GM15510 (cell line): Measurements from ENCODE around the gene ZMYND8.

Source experiments
- POLR2A ChIP-seq: IDR thresholded peaks from 3 replicates; pipeline ENCODE4 v1.6.1; 2011; ENCODE audit warnings: borderline replicate concordance; ENCODE audit not compliant: insufficient read length; ENCODE audit errors: extremely low read depth

The ZMYND8 gene

DNA sequence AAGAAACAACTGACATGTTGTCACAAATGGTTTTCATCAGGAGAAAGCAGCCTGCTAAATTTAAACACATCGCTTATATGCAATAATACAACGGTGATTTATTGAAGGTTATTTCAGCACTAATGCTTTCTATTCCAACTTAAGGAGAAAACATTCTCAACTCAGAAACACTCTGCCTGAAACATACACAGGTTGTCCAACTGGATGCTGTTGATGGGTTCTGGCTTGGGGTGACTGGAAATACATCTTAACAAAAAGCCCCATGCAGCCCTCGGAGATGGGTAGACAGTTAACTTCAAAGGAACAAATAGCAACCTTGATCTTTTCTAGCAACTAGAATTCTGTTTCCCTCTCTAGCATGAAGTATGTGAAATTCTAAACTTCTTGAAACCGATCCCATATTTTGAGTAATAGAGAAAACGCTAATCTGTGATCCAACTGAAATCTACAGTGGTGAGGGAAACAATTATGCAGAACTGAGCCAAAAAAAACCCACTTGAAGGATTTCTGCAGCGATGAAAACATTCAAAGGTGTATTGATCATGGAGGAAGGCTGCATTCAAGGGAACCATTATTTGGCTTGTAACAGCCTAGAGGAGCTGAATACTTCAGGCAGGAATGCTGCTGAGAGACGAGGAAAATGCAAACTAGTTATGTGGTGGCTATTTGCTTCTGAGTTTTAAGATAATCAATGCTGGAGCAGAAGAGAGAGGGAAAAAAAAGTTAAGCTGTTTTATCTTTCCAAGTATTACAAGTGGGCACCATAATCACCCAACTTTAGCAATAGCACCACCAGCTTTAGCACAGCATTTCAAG, 6.9 kb downstream of the ZMYND8 start:
- TF ChIP-seq POLR2A = no peak

DNA sequence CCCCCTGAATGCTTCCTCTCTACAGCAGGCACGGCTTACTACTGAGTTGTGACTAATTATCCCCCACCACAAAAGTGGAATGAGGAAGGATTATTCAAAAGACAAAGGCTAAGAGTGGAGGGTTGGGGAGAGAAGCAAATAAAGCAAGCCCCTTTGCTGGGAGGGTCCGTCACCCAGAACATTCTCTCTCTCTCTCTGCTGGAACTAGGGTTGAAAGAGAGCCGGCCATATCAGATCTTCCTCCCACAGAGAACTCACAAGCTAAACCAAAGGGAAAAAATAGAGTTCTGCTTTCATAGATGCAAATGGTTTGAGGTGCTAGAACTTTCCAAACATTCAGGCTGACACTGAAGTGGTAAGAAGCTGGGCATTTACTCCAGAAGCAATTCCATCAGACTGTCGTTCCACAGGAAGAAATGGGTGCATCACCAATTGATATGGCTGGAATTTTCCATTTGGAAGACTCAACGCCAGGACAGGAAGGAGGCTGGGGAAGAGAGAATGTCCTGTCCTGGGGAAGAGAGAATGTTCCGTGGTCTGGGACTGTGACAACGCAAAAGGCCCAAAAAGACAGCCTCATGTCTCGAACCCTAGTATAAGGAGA, 7.9 kb downstream of the ZMYND8 start:
- TF ChIP-seq POLR2A = no peak

DNA sequence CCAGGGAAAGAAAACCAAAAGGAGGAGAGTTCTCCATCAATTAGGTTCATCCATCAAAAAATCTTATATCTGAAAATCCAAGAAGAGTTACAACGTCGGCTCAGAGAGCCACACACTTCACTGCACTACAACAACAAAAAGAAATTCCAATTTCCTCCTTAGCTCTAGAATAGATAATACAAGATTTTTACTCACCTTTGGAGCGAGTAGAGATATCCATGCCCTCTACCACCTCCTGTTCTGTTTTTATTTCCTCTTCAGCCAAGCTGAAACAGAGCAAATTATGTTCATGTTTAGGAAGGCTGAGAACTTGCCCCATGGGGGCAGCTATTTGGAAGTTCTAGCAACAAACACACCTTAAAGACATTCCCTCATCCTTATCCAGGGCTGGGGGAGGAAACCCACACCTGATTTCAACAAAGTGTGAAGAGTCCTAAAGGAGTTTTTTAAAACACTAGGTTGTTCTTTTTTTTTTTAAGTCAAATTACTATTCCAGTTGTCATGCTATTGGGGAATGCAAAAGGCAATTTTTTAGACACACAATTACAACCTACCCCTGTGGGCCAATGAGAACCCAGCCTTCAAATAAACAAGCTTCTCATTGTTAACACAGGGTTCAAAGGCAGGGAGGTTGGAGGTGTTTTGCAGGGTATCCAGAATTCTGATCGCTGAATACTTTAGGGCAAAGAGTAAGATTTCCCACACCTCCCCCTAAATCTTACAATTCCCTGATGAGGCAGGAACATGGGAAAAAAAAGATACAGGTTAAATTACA, 8.7 kb downstream of the ZMYND8 start:
- TF ChIP-seq POLR2A = no peak

DNA sequence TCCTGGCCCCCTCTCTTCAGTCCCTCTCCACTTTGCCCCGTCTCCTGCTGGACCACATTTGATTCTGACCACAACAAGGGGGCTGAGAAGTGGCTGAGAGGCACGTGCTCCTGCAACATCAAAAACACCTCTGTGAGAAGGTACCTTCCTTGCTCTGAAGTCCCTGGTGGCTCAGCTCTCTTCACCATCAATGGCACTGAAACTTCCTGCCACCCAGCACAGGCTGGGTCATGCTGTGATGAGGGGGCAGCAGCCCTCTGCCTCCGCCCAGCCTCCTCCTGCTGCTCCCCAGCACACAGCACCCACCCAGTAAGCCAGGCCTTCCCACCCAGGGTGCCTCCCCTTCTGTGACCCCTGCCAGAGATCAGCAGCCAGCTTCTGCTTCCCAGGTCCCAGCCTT, 10.3 kb downstream of the ZMYND8 start:
- TF ChIP-seq POLR2A = no peak

DNA sequence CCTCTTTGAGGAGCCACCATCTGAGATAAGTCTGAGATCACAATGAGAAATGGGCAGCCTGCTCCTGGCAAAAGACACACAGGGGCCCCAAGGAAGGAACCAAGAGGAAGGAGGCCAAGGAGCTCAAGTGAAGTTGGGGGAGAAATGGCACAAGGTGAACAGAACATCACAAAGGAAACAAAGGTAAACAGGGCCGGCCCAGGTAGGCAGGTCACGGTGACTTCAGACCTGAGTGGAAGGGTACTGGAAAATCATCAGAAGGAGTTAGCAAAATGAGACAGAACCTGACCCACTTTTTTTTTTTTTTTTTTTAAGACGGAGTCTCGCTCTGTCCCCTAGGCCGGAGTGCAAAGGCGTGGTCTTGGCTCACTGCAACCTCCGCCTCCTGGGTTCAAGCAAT, 11.3 kb downstream of the ZMYND8 start:
- no peak for TF ChIP-seq POLR2A

DNA sequence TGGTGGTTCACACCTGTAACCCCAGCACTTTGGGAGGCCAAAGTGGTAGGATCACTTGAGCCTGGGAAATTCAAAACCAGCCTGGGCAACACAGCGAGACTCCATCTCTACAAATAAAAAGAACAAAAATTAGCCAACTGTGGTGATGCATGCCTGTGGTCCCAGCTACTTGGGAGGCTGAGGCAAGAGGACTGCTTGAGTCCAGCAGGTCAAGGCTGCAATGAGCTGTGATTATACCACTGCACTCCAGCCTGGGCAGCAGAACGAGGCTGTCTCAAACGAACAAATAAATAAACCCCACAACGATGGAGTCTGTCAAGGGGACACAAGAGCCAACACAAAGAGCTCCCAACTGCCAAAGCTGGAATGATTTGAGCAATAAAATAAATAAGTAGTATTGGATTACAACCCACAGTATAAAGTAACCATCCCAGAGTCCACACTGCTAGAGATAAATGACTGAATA, 13.5 kb downstream of the ZMYND8 start:
- TF ChIP-seq POLR2A = no peak

DNA sequence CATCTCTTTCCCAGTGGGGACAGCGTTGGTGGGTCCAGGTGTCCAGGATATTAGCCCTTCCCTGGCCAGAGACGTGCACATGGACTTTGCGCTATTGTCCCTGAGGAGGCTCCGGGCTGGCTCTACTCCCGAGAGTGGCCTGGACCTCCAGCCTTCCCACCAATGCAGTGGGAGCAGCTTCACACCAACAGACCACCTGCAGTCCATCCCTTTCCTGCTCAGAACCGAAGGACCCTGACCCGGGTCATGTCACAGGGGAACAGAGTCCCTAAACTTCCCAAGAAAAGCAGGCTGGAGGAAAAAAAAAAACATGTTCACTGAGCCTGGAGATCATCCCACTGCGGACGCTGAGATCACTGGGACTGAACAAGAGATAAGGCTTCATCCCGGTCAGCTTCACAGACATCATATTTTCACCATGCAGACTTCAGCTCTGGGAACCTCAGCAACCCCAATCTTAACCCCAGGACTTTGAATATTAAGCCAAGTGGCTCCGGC, 18.3 kb downstream of the ZMYND8 start:
- TF ChIP-seq POLR2A = no peak

DNA sequence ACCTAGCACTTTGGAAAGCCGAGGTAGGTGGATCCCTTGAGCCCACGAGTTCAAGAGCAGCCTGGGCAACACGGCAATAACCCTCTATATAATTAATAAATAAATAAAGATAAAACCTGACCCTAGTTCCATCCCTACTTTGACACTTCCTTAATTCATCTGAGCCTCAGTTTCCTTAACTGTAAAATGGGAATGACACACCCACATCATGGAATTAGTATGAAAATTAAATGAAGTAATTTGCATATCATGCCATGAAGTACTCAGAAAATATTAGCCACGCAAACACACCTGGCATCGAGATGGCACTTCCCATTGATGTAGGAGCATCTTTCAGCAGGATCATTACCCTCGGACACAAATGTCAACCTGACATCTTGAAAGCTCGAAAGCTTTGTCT, 19.1 kb downstream of the ZMYND8 start:
- TF ChIP-seq POLR2A = no peak

DNA sequence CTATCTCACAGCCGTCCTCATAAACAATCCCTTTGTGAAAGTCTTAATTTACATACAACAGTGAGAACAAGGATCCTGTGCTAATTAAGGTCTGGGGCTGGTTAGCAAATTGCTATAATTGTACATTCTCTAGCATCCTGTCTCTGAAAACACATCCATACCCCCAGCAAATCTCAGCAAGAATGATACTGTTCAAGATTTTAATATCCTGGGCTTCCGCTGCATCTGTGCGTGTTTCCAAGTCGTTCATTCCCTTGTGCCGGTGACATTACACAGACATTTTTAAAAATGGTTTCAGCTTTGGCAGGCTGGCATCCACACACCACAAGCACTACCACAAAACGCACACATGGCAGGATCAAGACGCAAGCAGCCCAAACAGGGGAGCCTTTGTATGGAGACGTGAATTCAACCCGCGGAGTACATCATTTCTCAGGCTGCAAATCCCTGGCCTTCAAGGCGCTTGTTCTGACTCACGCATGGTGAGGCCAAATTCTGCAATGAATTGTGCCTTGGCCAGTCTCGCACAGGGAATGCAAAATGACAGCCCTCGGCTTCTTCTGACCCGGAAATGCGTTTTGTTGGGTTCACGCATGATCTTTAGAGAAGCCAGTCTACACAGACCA, 20.3 kb downstream of the ZMYND8 start:
- no peak for TF ChIP-seq POLR2A

DNA sequence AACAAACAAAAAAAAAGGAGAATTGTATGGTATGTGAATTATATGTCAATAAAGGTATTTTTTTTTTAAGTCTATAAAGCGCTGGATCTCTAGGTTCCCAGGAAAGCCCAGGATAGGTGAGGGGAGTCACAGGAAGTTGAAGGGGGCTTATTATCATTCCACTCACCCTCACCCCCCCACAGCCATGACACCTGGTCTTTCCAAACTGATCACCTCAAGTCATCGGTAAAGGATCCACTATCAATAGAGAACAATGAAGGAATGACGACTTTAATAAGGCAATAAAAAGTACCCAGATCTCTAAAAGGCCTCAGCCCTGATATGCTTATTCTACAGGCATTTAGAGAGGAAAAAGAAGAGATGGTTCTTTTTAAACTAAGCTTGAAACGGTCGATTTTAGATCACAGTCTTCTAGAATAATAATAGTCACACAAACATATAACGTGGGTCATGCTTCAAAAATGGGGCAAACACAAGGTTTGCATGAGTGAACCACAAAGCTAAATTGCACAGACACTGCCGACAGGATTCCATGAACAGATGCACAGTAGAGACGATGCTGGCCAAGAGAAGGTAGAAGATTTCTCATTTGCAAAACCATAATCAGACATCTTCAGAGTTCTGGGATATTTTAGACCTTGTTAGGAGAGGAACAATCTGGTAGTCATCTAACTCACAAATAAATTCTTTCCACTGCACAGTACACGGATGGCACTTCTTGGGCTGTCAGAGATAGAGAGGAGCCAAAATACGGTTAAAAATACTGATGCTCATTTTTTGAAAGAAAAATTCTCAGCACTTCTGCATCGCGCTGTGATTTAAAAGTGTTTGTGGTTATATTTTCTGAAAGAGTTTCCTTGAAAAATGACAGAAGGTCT, 21.0 kb downstream of the ZMYND8 start:
- no peak for TF ChIP-seq POLR2A

DNA sequence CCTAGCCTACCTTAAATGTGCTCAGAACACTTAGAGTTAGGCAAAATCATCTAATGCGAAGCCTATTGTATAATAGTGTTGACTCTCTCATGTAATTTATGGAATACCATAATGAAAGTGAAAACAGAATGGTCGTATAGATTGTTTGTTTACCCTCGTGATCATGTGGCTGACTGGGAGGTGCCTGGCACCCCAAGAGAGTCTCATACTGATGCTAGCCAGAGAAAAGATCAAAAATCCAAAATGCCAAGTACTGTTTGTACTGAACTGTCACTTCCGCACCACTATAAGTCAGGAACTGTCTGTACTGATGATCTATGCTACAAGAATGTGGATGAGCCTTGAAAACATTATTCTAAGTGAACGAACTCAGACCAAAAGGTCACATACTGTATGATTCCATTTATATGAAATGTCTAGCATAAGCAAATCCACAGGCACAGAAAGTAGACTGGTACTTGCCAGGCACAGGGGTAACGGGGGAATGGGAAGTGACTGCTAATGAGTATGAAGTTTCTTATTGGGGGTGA, 22.4 kb downstream of the ZMYND8 start:
- no peak for TF ChIP-seq POLR2A

DNA sequence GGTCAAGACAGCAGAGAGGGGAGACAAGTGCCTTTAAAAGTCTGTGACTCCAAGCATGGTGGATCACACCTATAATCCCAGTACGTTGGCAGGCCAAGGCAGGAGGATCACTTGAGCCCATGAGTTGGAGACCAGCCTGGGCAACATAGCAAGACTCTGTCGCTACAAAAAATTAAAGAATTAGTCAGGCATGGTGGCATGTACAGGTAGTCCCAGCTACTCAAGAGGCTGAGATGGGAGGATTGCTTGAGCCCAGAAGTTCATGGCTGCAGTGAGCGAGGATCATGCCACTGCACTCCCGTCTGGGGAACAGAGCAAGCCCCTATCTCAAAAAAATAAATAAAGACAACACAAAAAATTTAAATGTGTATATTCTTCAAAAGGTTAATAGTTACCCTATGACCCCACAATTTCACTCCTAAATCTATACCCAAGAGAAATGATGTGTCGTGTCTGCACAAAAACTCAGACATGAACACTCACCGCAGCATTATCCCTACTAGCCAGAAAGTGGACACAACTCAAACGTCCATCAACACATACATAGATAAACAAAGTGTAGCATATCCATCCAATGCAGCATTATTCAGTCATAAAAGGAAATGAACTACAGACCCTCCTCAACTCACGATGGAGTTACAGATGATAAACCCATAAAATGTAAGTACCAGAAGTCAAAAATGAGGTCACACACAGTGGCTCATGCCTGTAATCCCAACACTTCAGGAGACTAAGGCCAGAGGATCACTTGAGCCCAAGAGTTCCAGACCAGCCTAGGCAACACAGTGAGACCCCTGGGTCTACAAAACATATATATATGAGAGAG, 23.9 kb downstream of the ZMYND8 start:
- TF ChIP-seq POLR2A = no peak

DNA sequence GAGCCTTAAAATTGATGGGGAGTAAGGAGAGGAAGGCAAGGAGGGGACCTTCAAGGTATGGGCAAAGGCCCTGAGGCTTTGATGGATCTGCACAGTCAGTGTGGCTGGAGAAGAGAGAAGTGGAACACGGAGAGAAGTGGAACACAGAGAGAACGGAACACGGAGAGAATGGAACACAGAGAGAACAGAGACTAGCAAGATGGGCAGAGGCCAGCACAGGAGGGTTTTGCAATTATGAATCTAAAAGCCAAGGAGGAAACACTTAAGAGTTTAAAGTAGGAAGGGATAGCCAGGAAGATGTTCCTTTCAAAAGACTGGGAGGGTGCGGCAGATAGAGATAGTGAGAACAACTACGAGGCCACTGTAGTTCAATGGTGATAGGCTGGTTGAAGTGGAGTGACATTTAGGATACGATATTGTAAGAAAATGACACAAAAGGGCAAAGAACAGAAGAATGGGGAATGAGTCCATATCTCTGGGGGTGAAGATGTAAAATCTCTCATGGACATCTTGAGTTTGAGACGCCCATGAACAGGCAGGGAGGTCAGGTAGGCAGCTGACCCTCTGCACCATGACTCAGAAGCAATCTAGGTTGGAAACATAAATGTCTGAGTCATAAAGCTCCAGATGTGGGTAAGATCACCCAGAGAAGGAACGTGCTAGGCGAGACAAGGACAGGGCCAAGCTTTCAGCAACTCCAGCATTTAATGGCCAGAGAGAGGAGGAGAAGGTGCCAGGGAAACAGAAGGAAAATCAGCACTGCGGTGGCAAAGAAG, 25.4 kb downstream of the ZMYND8 start:
- no peak for TF ChIP-seq POLR2A

DNA sequence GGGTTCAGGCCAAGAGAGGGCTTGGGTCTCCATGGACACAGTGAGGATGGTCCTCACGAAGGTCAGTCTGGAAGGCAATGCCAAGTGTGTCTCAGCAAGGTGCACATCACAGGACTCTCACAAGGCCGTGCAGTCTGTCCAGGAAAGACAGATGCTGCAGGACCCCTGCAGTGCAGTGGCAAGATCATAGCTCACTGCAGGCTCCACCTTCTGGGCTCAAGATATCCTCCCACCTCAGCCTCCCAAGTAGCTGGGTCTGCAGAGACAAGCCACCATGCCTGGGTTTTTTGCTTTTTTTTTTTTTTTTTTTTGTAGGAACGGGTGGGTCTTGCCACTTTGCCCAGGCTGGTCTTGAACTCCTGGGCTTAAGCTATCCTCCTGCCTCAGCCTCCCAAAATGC, 26.4 kb downstream of the ZMYND8 start:
- TF ChIP-seq POLR2A = no peak
